KMS-11 (cell line): ENCODE results near the gene AMPD2.

ENCODE experiments used
- H2AFZ ChIP-seq: fragments of 200-600 bp; sonication (generic); 2 replicates; pipeline ENCODE4 v1.6.1; 2016; ENCODE audit warnings: antibody characterized with exemption, mixed run types, low read depth
- H3K27ac ChIP-seq: fragments of 200-600 bp; sonication (generic); 2 replicates; pipeline ENCODE4 v1.6.1; 2016; ENCODE audit warnings: mild to moderate bottlenecking, mixed run types
- H3K27me3 ChIP-seq: fragments of 200-600 bp; sonication (generic); 2 replicates; pipeline ENCODE4 v1.6.1; 2017; ENCODE audit warnings: mild to moderate bottlenecking, low read depth, mixed run types, moderate library complexity; ENCODE audit not compliant: insufficient read depth
- H3K36me3 ChIP-seq: fragments of 200-600 bp; sonication (generic); 2 replicates; pipeline ENCODE4 v1.6.1; 2017; ENCODE audit warnings: mild to moderate bottlenecking, mixed run types; ENCODE audit not compliant: insufficient read depth
- H3K4me1 ChIP-seq: fragments of 200-600 bp; sonication (generic); 2 replicates; pipeline ENCODE4 v1.6.1; 2016; ENCODE audit warnings: mild to moderate bottlenecking, low read depth, mixed run types; ENCODE audit not compliant: poor library complexity, severe bottlenecking
- H3K4me2 ChIP-seq: fragments of 200-600 bp; sonication (generic); 2 replicates; pipeline ENCODE4 v1.7.0; 2016; ENCODE audit warnings: mild to moderate bottlenecking, mixed run types
- H3K4me3 ChIP-seq: fragments of 200-600 bp; sonication (generic); IDR thresholded peaks from 2 replicates; pipeline ENCODE4 v1.6.1; 2017; ENCODE audit warnings: low read depth, low read length, mixed read lengths; ENCODE audit not compliant: insufficient read depth
- H3K79me2 ChIP-seq: fragments of 200-600 bp; sonication (generic); 2 replicates; pipeline ENCODE4 v1.6.1; 2016; ENCODE audit warnings: low read depth, mixed run types; ENCODE audit not compliant: insufficient read depth
- H3K9ac ChIP-seq: fragments of 200-600 bp; sonication (generic); 2 replicates; pipeline ENCODE4 v1.6.1; 2016; ENCODE audit warnings: mild to moderate bottlenecking, mixed run types
- H4K20me1 ChIP-seq: fragments of 200-600 bp; sonication (generic); 2 replicates; pipeline ENCODE4 v1.6.1; 2016; ENCODE audit warnings: mild to moderate bottlenecking, mixed run types; ENCODE audit not compliant: insufficient read depth
- CTCF ChIP-seq: fragments of 200-600 bp; sonication (generic); conservative IDR thresholded peaks from 2 replicates; pipeline ENCODE4 v1.6.1; 2017; ENCODE audit warnings: low read depth, mild to moderate bottlenecking, antibody characterized with exemption, low read length, moderate library complexity, mixed read lengths

Gene AMPD2

GRCh38 chr1:109644670-109645069, 25.0 kb downstream of the AMPD2 start:
- no peak for TF ChIP-seq CTCF
- Histone ChIP-seq H3K27me3 (no peaks in the 10 kb centered on the region), H4K20me1 (no peaks in the 10 kb centered on the region), H3K4me1 (peaks cover 17% of the 10 kb centered on the region), H3K36me3 (no peaks in the 10 kb centered on the region), H3K4me3 (no peak overlapping the region), H3K9ac (no peak overlapping the region), H3K27ac (no peak overlapping the region), H2AFZ (no peak overlapping the region), H3K79me2 (no peaks in the 10 kb centered on the region), H3K4me2 (no peak overlapping the region)

DNA sequence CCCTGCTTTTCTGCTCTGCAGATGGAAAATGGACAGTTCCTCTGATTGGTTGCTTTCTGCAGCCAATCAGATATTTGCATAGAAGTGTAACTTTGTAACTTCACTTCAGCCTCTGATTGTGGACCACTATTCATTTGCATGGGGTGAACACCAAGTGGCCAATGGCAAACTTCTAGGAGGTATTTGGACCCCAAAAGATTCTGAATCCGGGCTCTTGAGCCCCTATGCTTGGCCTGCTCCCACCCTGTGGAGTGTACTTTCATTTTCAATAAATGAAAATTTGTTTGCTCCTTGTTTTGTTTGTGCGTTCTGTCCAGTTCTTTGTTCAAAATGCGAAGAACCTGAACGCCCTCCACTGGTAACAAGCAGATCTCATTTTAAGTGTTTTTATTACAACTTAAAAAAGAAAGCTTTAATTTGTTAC, 29.9 kb downstream of the AMPD2 start:
- no peaks in the 10 kb centered on the region for H4K20me1 ChIP-seq
- no peak overlapping the region for H3K4me3 ChIP-seq
- H2AFZ ChIP-seq, result no peak overlapping the region
- H3K4me1 ChIP-seq, result no peaks in the 10 kb centered on the region
- no peaks in the 10 kb centered on the region; the same call in 1 of the 2 replicates for H3K27me3 ChIP-seq
- H3K79me2 ChIP-seq, result no peaks in the 10 kb centered on the region
- H3K9ac ChIP-seq, result no peak overlapping the region
- H3K36me3 ChIP-seq, result no peaks in the 10 kb centered on the region
- H3K4me2 ChIP-seq, result no peak overlapping the region
- no peak for TF ChIP-seq CTCF
- no peak overlapping the region for H3K27ac ChIP-seq

- H3K27ac ChIP-seq, result no peak overlapping the region
- H3K27me3 ChIP-seq, result no peaks in the 10 kb centered on the region; the same call in 1 of the 2 replicates
- H3K4me1 ChIP-seq, result peaks cover 9% of the 10 kb centered on the region
- H3K4me3 ChIP-seq, result no peak overlapping the region
- no peak overlapping the region for H3K4me2 ChIP-seq
- TF ChIP-seq CTCF, result no peak
- H3K36me3 ChIP-seq, result no peaks in the 10 kb centered on the region
- no peak overlapping the region for H3K9ac ChIP-seq
- no peak overlapping the region for H2AFZ ChIP-seq
- H4K20me1 ChIP-seq, result no peaks in the 10 kb centered on the region
- no peaks in the 10 kb centered on the region for H3K79me2 ChIP-seq
These were observed 31.0 kb downstream of the AMPD2 start for GRCh38 chr1:109650609-109651008.

GRCh38 chr1:109652402-109652801, 32.8 kb downstream of the AMPD2 start:
- H3K27me3 ChIP-seq, result no peaks in the 10 kb centered on the region; the same call in 1 of the 2 replicates
- no peaks in the 10 kb centered on the region for H4K20me1 ChIP-seq
- H3K79me2 ChIP-seq, result no peaks in the 10 kb centered on the region
- H3K9ac ChIP-seq, result no peak overlapping the region
- peaks cover 9% of the 10 kb centered on the region for H3K4me1 ChIP-seq
- no peaks in the 10 kb centered on the region for H3K36me3 ChIP-seq
- no peak overlapping the region for H3K4me3 ChIP-seq
- no peak for TF ChIP-seq CTCF
- no peak overlapping the region for H2AFZ ChIP-seq
- H3K4me2 ChIP-seq, result no peak overlapping the region
- H3K27ac ChIP-seq, result no peak overlapping the region

GRCh38 chr1:109653306-109653705, 33.7 kb downstream of the AMPD2 start:
- H3K4me1 ChIP-seq, result peaks cover 9% of the 10 kb centered on the region
- H3K36me3 ChIP-seq, result no peaks in the 10 kb centered on the region
- H3K4me2 ChIP-seq, result no peak overlapping the region
- no peak overlapping the region for H3K27ac ChIP-seq
- no peak for TF ChIP-seq CTCF
- no peak overlapping the region for H3K4me3 ChIP-seq
- H3K27me3 ChIP-seq, result no peaks in the 10 kb centered on the region; the same call in 1 of the 2 replicates
- H3K9ac ChIP-seq, result no peak overlapping the region
- H3K79me2 ChIP-seq, result no peaks in the 10 kb centered on the region
- H4K20me1 ChIP-seq, result no peaks in the 10 kb centered on the region
- no peak overlapping the region for H2AFZ ChIP-seq
